ENCODE data around the gene MICAL2.

The MICAL2 gene

GRCh38 chr11:12077535-12078280 is 32.7 kb upstream of the MICAL2 start:
- DNase-seq (ENCODE audit: low spot score) = no peak

- DNase-seq (ENCODE audit: low spot score) = peak; percentile 96
These were observed 30.4 kb upstream of the MICAL2 start for GRCh38 chr11:12079726-12080556.

DNA sequence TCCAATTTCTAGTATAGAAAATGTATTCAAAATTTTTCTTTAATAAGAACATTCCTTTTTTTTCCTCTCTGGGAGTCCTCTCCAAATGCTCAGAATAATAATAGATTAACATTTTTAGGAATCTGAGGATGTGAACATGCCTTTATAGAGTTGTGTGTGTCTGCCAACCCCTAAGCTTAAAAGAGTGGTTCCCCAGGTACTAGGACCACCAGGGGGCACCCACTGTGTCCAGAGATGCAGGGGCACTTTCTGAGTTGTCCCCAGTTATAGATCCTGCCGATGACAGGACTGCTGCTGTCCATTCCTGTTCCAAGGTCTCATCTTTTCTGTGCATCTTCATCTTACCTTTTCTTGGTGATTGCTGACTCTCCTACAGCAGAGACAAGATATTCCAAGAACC is 27.0 kb upstream of the MICAL2 start:
- no peak for DNase-seq (ENCODE audit: low spot score)

GRCh38 chr11:12084256-12084655 is 26.1 kb upstream of the MICAL2 start:
- no peak for DNase-seq (ENCODE audit: low spot score)

DNA sequence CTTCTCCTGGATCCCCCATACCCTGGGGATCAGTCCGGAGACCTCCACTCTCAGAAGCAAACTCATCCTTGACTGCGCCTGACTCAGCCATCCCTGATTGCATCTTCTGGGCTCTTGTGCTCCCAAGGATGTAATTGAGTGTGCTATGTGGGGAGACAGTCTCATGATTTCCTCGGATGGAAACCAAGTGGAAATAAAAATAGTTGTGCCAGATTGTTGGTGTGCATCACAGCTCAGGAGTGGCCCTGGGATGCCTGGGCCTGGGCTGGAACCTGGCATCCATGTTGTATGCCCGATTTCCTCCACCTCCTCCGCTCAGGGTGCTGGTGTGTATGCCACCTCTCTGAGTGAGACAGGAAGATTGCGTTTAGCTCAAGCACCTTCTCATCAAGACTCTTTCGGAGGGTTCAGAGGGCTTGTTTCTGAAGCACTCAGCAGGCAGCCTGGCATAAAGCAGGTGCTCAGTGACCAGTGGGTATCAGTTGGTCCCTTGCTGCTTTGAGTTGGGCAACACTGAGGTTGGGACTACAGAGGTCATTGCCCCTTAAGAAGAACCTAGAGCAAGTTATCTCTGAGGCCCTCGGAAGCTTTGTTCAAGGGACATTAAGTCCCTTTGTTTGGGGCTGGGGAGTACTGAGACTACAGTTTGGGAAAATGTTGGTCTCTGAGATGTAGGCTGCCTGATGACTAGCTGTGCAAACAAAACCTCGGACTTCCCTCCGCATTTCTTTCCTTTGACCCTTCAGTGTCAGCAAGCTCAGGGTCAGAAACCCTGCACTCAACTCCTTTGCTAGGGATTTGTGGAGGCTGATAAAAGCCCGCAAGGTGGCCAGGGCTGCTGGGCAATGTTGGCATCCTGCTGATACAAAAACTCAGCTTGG is 24.8 kb upstream of the MICAL2 start:
- peak; percentile 49 for DNase-seq (ENCODE audit: low spot score)

DNA sequence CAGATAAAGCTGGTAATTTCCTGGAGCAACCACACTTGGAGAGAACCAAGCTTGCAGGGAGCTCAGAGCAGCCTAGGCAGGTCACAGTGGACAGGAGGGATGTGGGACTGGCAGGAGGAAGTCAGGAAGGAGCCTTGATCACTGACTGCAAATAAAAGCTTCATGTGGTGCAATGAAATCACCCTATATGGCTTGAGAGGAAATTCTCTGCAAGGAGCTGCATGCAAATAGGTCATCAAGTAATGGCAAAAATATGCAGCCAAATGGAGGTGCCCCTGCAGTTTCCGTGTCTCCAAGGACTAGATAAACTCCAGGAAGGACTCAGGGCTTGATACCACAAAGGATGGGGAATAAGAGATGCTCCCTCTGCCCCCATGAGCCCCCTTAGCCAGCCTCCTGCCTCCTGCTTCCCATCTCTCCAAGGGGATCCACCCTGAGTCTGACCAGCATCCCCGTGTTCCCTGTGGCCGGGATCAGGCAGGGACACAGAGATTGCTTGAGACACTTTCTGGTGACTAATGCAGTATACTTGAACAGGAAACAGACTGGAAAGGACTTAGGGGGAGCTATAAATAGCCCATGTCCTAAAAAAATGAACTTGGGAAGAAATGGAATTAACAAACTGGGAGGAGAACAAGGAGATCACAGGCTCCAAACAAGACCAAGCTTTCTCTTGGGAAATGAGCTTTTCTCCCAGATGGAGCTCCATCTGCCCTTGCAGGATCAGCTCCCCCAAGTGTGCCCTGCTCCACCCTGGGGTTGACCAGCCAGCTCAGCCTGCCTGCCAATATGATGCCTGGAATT is 23.9 kb upstream of the MICAL2 start:
- peak; percentile 99 for DNase-seq (ENCODE audit: low spot score)

GRCh38 chr11:12087075-12088004 is 23.1 kb upstream of the MICAL2 start:
- no peak for DNase-seq (ENCODE audit: low spot score)

DNA sequence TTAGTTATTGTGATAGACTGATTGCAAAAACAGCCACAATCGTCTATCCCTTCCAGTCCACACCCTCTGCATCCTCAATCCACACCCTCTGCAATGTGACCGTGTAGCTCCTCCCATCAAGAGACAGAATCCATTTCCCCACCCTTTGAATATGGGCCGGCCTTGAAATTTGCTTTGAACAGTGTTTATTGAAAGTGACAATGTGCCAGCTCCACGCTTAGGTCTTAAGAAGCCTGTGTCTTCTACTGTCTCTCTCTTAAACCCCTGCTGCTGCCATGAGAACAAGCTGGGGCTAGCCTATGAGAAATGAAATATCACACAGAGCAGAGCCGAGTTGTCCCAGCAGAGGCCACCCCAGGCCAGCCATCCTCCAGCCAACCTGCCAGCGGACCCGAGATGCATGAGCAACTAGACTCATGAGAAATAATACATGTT is 22.3 kb upstream of the MICAL2 start:
- DNase-seq (ENCODE audit: low spot score) = peak; percentile 85

GRCh38 chr11:12088531-12088930 is 21.9 kb upstream of the MICAL2 start:
- no peak for DNase-seq (ENCODE audit: low spot score)

- no peak for DNase-seq (ENCODE audit: low spot score)
These were observed 21.3 kb upstream of the MICAL2 start for GRCh38 chr11:12089041-12089440.

DNA sequence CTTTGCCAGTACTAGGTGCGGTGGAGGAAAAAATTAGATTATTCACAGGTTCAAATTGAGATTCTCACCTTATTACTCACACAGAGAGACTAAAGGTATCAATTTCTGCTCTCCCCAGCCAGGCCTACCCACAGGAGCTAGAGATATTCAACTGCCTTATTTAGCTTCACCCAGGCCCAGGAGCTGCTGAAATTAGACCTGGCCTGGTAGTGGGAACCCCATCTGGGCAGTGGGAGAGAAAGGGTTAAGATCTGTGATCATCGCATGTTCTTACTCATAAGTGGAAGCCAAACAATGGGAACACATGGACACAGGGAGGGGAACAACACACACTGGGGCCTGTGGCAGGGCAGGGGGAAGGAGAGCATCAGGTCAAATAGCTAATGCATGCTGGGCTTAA is 20.9 kb upstream of the MICAL2 start:
- DNase-seq (ENCODE audit: low spot score) = peak; percentile 77

GRCh38 chr11:12090061-12090591 is 20.3 kb upstream of the MICAL2 start:
- peak; percentile 90 for DNase-seq (ENCODE audit: low spot score)

GRCh38 chr11:12090761-12091258 is 19.6 kb upstream of the MICAL2 start:
- no peak for DNase-seq (ENCODE audit: low spot score)

- DNase-seq (ENCODE audit: low spot score) = no peak
These were observed 18.3 kb upstream of the MICAL2 start for GRCh38 chr11:12091956-12092558.

DNA sequence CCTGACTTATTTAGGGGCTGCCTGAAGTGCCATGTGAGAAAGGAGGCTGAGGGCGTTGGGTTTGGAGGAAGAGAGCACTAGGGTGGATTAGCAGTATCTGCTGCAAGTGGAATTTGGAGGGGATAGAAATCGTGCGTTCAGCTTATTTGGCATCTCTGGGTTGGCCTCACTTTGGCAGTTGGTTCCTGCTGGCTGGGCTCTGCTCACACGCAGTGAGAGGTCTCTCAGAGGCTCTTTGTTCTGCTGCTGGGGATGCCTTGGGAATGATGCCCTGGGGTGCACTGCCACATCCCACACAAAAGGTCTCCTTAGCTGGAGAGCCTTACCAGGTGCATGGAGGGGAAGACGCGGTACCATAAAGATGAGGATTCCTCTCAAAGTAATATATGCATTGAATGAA is 17.7 kb upstream of the MICAL2 start:
- no peak for DNase-seq (ENCODE audit: low spot score)

- no peak for DNase-seq (ENCODE audit: low spot score)
These were observed 15.3 kb upstream of the MICAL2 start for GRCh38 chr11:12094872-12095800.

DNA sequence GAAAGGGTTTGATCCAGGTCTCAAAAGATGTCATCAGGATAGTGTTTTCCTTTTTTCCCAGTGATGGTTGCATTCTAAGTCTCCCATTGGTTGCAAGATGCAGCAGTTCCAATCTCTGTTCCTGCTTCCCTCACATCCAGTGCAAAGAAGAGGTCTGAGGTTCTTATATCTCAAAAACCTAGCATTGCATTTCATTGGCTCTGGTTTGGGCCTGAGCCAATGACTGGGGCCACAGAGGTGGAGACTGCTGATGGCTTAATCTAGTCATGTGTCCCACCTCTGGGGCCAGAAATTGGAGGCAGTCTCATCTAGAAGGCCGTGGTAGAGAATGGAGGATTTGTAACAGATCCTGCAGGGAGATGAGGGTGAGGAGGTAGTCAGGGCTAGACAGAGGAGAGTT is 13.2 kb upstream of the MICAL2 start:
- no peak for DNase-seq (ENCODE audit: low spot score)

DNA sequence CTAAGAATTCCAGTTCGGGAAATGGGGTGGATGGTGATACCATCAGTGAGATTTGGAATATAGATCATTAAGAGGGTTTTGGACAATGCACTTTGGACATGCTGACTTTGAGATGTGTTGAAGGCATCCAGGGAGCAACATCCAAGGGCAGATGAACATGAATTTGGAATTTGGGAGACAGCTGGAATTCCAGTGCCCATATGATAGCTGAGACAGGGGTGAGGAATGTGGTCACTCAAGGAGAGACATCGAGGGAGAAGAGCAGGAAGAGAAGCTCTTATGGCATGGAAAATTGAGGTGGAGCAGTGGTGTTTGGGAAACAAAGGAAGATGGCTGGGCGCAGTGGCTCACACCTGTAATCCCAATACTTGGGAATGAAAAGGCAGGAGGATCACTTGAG is 11.8 kb upstream of the MICAL2 start:
- DNase-seq (ENCODE audit: low spot score) = no peak
